GM19193 (cell line): ENCODE measurements around the gene EFCAB8.

Source experiments
- POLR2A ChIP-seq: IDR thresholded peaks from 4 replicates; pipeline ENCODE4 v1.6.1; 2011; ENCODE audit not compliant: insufficient read depth, insufficient read length; ENCODE audit errors: extremely low read depth

EFCAB8 gene

GRCh38 chr20:32891926-32892660, 33.4 kb downstream of the EFCAB8 start:
- TF ChIP-seq POLR2A: no peak

- no peak for TF ChIP-seq POLR2A
Measured at GRCh38 chr20:32893263-32894025, 34.7 kb downstream of the EFCAB8 start.

DNA sequence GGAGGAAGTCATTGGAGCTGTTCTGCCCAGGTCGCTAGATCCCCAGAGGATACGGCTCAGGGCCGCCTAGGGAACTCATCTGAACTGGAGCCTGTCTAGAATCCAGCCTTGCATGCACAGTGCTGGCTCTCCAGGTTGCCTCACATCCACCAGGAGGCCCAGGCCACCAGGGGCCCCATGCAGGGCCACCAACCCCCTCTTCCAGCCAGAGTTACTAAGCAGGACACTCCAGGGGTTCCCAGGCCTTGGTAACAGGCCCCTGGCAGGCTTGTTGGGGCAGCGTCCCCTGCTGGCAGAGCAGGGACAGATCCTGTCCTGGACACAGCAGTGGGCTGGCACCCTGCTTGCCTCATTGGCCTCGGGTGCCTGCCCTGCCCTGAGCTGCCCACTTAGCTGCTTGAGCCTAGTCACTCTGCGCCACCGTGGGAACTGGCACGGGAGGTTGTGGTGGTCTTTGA, 35.3 kb downstream of the EFCAB8 start:
- TF ChIP-seq POLR2A: no peak

- TF ChIP-seq POLR2A: no peak
Measured at GRCh38 chr20:32894711-32895355, 36.1 kb downstream of the EFCAB8 start.

GRCh38 chr20:32896521-32897280, 38.0 kb downstream of the EFCAB8 start:
- TF ChIP-seq POLR2A: no peak

DNA sequence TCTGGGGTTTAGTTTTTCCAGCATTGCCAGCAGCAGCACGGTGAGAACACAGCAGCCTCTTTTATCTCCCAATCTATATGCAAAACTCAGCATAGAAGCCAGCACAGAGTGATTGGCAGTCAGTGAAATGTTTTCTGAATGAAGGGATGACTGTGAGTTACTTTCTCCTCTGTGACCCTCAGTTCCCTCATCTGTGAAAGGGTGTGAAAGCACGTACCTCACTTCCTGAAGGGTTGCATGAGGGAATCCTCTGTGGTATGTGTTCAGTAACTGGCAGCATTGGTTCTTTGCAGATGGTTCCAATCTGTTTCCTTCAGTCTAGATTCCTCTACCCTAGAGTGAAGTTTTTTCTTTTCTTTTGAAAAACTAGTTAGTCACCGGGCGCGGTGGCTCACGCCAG, 40.0 kb downstream of the EFCAB8 start:
- no peak for TF ChIP-seq POLR2A

- no peak for TF ChIP-seq POLR2A
Measured at GRCh38 chr20:32902456-32903420, 44.0 kb downstream of the EFCAB8 start.

DNA sequence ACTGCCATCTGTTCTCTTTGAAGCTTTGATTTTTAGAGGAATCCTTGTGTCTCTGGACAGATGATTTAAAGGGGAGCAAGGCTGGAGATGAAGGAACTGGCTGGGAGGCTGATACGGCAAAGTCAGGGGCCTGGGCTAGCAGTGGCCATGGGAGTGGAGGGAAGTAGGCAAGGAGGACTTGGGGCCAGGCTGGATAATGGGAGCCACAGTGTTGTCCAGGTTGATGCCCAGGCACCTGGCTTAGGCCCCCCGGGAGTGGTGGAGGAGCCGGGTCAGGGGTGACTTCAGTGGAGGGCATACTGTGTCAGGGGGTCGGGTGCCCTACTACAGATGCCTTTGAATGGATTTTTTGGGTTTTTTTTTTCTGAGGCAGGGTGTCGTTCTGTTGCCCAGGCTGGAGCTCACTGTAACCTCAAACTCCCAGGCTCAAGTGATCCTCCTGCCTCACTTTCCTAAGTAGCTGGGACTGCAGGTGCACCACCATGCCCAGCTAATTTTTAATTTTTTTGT, 45.0 kb downstream of the EFCAB8 start:
- no peak for TF ChIP-seq POLR2A

- TF ChIP-seq POLR2A: no peak
Measured at GRCh38 chr20:32906200-32906599, 47.5 kb downstream of the EFCAB8 start.

GRCh38 chr20:32906871-32907495, 48.3 kb downstream of the EFCAB8 start:
- no peak for TF ChIP-seq POLR2A

DNA sequence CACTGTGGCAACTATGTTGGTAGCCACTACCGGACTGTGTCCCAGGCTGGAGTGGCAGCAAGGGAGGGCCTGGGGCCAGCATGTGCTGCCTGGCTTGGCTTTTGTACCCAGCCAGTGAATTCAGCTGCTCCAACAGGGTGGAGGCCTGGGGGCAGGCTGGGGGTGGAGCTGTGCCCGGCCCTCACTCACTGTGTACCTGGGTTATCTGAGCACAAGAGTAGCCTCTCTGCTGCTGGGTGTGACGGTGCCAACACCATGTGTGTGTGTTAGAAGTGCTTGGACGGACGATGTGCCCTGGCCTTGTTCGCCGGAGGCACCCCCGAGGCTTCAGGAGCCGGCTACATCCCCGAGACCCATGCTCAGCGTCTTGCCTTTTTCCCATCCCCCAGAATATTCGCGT, 49.2 kb downstream of the EFCAB8 start:
- TF ChIP-seq POLR2A: no peak

DNA sequence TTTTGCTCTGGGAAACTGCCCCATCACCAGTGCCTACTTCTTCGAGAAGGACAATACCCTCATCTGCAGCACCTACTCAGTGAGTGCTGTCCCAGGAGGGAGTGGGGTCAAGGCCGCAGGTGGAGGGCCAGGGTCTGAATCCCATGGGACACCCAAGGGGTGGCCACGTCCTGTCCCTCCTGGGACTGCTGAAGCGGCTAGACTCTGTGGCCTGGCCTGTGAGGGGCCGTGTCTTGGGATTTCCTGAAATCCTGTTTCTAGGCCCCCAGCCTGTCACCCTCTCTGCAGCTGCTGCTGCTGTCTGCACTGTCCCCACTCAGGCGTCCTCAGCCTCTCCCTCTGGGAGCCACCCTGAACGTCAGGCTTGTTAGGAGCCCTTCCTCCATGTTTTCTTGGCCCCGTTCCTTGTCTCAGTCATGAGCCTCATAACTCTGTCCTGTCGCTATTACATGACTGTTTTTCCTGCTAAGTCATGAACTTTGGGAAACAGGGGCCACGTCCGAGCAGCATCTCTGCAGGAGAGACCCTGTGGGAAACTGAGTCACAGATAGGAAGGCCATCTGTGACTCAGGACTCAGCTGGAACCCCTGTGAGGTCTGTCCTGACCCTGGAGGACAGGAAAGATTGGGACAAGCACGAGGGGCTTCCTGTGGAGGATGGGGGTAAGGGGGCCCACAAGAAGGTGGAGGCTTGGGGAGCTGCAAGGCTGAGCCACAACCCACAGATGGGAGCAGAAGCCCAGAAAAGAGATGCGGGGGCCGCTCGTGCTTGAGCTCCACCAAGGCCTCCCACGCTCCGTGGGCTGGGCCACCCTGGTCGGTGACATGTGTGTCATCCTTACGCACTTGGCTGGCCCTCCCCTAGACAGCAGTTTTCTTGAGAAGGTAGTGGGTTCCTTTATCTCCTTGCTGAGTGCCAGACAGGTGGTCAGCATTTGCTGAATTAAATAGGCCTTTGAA, 49.9 kb downstream of the EFCAB8 start:
- no peak for TF ChIP-seq POLR2A

DNA sequence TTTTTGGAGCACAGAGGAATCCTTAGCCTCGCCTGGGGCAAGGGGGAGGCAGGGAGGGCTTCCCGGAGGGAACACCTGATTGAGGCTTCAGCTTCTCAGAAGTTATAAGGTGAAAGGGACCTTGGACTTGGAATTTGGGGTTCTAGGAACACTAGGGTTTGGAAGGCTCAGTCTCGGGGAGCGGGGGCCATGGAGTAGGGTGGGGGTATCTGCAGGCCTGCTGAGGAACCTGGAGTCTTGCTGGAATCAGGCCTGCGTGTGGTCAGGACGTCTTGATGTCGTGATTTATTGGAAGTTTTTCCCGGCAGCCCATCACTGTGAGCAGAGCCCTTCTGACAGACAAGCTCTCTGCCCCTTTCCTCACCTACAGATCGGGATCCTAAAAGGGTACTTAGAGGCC, 50.7 kb downstream of the EFCAB8 start:
- no peak for TF ChIP-seq POLR2A
